HL-60 (cell line): ENCODE data around the gene PTP4A2.

Experiments used
- GABPA ChIP-seq: IDR thresholded peaks from 2 replicates; pipeline ENCODE4 v1.6.1; 2012; ENCODE audit warnings: low read depth
- POLR2AphosphoS5 ChIP-seq: IDR thresholded peaks from 2 replicates; pipeline ENCODE4 v1.6.1; 2012; ENCODE audit warnings: low read depth
- SPI1 ChIP-seq: IDR thresholded peaks from 2 replicates; pipeline ENCODE4 v1.6.1; 2012; ENCODE audit warnings: low read depth, mild to moderate bottlenecking, borderline replicate concordance
- TF ChIP-seq, protein P1 (sequence below): IDR thresholded peaks from one replicate; pipeline ENCODE4 v1.5.1; 2011; ENCODE audit warnings: low read length, control low read depth, inconsistent platforms; ENCODE audit not compliant: insufficient read depth
- TF ChIP-seq, protein P2 (sequence below): IDR thresholded peaks from 2 replicates; pipeline ENCODE4 v1.6.1; 2012; ENCODE audit warnings: low read depth; ENCODE audit not compliant: insufficient replicate concordance

DNA sequence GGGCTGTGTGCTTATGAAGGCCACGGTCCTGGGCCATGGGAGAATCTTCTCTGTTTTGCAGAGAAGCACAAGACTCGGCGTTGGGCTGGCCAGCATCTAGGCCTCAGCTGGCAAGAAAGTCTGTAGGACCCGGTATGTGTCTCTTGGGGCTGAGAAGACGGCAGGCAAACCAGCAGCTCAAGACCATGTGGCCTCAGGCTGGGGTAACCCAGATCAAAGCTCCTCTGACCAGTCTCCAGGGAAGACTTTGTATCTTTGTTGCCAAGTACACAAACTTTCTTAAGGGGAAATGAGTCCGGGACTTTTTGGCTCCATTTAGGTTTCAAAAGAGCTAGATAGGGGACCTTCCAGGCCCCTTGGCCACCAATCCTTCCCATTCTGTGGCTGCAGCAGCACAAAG is 60.1 kb downstream of the PTP4A2 start:
- TF ChIP-seq, protein P1, sequence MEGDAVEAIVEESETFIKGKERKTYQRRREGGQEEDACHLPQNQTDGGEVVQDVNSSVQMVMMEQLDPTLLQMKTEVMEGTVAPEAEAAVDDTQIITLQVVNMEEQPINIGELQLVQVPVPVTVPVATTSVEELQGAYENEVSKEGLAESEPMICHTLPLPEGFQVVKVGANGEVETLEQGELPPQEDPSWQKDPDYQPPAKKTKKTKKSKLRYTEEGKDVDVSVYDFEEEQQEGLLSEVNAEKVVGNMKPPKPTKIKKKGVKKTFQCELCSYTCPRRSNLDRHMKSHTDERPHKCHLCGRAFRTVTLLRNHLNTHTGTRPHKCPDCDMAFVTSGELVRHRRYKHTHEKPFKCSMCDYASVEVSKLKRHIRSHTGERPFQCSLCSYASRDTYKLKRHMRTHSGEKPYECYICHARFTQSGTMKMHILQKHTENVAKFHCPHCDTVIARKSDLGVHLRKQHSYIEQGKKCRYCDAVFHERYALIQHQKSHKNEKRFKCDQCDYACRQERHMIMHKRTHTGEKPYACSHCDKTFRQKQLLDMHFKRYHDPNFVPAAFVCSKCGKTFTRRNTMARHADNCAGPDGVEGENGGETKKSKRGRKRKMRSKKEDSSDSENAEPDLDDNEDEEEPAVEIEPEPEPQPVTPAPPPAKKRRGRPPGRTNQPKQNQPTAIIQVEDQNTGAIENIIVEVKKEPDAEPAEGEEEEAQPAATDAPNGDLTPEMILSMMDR: no peak
- TF ChIP-seq POLR2AphosphoS5 (no peak), GABPA (no peak), SPI1 (no peak)
- TF ChIP-seq, protein P2, sequence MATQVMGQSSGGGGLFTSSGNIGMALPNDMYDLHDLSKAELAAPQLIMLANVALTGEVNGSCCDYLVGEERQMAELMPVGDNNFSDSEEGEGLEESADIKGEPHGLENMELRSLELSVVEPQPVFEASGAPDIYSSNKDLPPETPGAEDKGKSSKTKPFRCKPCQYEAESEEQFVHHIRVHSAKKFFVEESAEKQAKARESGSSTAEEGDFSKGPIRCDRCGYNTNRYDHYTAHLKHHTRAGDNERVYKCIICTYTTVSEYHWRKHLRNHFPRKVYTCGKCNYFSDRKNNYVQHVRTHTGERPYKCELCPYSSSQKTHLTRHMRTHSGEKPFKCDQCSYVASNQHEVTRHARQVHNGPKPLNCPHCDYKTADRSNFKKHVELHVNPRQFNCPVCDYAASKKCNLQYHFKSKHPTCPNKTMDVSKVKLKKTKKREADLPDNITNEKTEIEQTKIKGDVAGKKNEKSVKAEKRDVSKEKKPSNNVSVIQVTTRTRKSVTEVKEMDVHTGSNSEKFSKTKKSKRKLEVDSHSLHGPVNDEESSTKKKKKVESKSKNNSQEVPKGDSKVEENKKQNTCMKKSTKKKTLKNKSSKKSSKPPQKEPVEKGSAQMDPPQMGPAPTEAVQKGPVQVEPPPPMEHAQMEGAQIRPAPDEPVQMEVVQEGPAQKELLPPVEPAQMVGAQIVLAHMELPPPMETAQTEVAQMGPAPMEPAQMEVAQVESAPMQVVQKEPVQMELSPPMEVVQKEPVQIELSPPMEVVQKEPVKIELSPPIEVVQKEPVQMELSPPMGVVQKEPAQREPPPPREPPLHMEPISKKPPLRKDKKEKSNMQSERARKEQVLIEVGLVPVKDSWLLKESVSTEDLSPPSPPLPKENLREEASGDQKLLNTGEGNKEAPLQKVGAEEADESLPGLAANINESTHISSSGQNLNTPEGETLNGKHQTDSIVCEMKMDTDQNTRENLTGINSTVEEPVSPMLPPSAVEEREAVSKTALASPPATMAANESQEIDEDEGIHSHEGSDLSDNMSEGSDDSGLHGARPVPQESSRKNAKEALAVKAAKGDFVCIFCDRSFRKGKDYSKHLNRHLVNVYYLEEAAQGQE: no peak
